MM.1S (cell line): Measurements from ENCODE around the gene ARHGEF25.

Source experiments
- EZH2 ChIP-seq: fragments of 300-600 bp; sonication (generic); optimal IDR thresholded peaks from 2 replicates; pipeline ENCODE3; 2017; ENCODE audit warnings: low read depth, mild to moderate bottlenecking, antibody characterized with exemption, low read length, mixed read lengths
- EZH2phosphoT487 ChIP-seq: fragments of 300-600 bp; sonication (generic); IDR thresholded peaks from 2 replicates; pipeline ENCODE4 v1.6.1; 2018; ENCODE audit warnings: antibody characterized with exemption, low read length
- TF ChIP-seq, protein P1 (sequence below): fragments of 300-600 bp; sonication (generic); IDR thresholded peaks from 2 replicates; pipeline ENCODE4 v1.5.1; 2016; ENCODE audit warnings: antibody characterized with exemption, low read length, mixed read lengths

DNA sequence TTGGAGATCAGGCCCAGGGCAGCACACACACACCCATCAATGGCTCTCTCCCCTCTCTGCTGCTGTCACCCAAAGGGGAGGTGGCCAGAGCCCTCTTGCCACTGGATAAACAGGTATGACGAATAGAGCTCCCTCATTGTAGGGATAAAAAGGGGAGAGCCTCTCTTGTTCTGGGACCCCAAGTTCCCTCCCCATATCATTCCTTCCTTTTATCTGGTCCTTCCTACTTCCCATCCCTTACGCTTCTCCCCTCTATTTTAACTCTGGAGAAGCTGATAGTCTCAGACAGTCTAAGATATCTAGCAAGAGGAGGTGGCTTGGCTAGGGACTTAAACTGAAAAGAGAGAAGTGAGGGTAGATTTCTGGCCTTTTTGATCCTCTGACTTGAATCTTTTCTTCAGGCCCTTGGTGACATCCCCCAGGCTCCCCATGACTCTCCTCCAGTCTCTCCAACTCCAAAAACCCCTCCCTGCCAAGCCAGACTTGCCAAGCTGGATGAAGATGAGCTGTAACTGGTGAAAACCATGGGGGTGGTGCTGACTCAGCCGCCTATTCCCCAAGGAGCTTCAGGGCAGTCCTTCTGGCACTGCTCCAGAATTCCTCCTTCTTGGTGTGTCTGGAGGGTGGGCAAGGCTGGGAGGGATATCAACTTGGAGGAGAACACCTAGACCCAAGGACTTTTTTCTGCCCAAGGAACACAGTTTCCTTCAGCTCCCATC lies 5.3 kb downstream of the ARHGEF25 start:
- TF ChIP-seq EZH2 = no peak
- TF ChIP-seq, protein P1, sequence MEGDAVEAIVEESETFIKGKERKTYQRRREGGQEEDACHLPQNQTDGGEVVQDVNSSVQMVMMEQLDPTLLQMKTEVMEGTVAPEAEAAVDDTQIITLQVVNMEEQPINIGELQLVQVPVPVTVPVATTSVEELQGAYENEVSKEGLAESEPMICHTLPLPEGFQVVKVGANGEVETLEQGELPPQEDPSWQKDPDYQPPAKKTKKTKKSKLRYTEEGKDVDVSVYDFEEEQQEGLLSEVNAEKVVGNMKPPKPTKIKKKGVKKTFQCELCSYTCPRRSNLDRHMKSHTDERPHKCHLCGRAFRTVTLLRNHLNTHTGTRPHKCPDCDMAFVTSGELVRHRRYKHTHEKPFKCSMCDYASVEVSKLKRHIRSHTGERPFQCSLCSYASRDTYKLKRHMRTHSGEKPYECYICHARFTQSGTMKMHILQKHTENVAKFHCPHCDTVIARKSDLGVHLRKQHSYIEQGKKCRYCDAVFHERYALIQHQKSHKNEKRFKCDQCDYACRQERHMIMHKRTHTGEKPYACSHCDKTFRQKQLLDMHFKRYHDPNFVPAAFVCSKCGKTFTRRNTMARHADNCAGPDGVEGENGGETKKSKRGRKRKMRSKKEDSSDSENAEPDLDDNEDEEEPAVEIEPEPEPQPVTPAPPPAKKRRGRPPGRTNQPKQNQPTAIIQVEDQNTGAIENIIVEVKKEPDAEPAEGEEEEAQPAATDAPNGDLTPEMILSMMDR = no peak
- no peak for TF ChIP-seq EZH2phosphoT487
